A204.1 (cell line): ENCODE results near the gene GABRQ.

ENCODE experiments used
- FAIRE-seq: peaks from 2 replicates; lab custom pipeline; 2012; peaks lifted over from hg19 to GRCh38; lab: Jason Lieb, UNC

Gene GABRQ

DNA sequence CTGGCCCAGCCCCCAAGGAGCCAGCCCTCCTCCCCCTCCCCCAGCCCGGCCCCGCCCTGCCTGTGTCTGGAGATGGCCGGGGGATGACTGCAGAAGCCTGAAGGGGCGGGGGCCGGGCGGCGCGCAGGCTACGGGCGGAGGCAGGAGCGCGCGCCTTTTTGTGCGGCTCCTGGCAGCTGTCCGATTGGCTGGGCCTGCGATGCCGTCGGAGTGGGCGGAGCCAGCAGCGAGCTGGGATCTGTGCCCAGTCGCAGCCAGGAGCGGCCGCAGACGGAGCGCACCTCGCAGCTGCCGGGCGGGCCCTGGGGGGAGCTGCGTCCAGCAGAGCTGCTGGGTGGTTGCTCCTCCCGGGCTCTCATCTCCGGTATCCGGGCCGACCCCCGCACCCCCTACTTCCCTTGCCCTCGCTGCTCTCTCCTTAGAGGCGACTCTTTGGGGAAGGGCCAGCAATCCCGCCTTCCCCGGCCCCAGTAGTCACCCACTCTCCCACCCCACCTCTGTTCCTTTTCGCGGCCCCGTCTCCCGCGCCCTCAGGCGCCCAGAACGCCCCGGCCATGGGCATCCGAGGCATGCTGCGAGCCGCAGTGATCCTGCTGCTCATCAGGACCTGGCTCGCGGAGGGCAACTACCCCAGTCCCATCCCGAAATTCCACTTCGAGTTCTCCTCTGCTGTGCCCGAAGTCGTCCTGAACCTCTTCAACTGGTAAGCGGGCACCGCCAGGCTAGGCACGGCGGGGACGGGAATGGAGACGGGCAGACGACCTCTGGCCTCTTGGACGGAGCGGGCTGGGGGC is at the start of gene GABRQ:
Gene GABRQ, plus strand, starts transcription at position 247 of the 794 bp plus-strand sequence. Its CDS starts 308 bp downstream, at position 555.
- FAIRE-seq = no peak

DNA sequence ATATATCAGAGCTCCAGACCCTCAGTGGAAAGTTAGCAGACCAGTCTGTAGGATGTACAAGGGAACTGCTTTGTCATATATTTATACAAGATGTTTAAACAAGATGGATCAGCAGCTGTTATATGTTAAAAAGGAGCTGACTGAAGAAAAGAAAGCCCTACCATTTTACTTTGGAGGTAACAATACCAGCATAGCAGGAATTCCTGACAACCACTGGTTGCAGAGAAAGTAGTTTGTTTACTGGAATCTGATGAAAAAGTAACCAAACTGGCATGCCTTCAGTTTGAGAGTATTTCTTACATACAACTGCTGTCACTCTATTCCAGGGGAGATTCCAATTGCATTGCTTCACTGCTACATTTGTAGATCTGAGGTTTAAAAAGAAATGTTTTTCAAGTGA is 49.5 kb upstream of the GABRQ start:
- no peak for FAIRE-seq

GRCh38 chrX:152600853-152601633 is 36.7 kb upstream of the GABRQ start:
- no peak for FAIRE-seq

- no peak for FAIRE-seq
These were observed 35.7 kb upstream of the GABRQ start for GRCh38 chrX:152601848-152602616.

GRCh38 chrX:152614791-152615190 is 22.9 kb upstream of the GABRQ start:
- no peak for FAIRE-seq

DNA sequence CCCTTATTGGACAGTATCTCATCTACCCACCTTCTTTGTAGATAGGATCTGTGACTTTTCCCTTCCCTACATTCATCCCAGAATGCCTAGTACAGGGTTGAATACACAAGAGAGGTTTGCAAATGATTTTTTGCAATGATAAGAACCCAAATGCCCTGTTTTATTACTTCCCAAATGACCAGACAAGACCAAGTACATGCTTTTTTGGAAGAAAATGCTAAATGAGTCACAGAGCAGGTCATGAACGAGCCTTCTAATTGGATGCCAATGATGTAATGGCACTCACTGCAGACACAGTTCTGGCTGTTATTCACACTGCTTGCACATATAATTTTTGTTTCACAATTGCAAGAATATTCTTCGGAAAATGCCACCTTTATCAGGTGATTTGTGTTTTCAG is 17.8 kb upstream of the GABRQ start:
- FAIRE-seq = no peak

DNA sequence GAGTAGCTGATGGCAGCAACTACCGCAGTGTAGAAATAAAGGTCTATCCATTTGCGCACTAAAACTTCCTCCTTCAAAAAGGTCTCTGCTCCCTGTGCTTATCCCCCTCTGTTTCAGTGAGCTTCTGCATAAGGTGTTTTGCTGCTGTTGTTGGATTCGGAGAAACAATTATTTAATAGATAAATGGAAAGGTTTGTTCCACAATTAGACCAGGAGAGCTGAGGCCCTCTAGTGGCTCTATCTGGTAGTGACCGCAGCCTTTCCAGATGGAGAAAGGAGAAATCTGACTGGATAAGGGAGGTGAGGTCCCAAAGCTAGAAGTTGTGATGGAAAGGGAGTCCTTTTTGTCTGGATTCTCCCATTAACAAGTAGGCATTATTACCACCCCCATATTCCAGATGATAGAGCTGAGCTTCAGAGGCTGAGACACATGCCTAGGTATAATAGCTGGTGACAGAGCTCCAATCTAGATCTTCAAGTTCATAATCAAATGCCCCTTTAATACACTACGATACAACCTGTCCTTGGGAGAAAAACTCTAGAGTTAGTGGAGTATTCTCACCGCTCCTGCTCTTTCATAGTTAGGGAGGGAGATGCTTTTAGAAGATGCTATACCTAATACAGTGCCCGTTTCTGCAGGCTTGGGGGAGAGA is 5.1 kb upstream of the GABRQ start:
- FAIRE-seq = peak; percentile 65

DNA sequence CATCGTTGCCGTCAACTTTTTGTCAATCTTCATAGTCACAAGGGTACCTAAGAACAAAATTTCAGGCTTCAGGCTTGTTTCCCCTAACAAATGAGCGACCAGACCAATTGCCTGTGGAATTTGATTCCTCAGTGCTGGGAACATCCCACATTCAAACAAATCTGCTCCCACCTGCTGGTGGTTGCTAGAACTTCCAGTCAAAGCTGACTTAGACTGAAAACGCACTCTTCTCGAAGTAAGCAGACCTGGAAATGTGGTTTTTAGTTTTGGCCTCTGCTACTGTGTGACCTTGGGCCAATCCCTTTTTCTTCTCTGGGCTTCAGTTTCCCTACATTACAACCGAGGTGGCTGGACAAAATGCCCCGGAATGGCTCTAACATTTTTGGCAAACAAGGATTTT is 1.8 kb upstream of the GABRQ start:
- FAIRE-seq = peak; percentile 82

- no peak for FAIRE-seq
These were observed 779 bp downstream of the GABRQ start for GRCh38 chrX:152638443-152638904.

DNA sequence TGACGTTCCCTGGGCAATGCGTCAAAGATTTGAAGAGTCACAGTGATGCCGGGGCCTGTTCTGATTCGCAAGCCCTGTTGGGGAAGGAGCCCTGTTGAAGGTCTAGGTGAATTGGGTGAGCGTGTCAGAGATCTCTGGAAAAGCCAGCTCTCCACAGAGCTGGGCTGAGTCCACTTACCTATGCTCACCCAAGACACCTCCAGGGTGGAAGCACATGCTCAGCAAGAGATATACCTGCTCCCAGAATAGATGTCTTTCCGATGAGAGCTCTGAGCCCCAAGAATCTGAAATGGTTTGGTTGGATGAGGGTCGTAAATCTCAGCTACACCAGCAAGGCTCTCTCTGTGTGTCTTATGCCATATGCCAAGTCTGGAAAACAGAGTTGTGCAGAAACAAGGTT is 1.7 kb downstream of the GABRQ start:
- no peak for FAIRE-seq

- no peak for FAIRE-seq
These were observed 2.5 kb downstream of the GABRQ start for GRCh38 chrX:152640034-152640818.

DNA sequence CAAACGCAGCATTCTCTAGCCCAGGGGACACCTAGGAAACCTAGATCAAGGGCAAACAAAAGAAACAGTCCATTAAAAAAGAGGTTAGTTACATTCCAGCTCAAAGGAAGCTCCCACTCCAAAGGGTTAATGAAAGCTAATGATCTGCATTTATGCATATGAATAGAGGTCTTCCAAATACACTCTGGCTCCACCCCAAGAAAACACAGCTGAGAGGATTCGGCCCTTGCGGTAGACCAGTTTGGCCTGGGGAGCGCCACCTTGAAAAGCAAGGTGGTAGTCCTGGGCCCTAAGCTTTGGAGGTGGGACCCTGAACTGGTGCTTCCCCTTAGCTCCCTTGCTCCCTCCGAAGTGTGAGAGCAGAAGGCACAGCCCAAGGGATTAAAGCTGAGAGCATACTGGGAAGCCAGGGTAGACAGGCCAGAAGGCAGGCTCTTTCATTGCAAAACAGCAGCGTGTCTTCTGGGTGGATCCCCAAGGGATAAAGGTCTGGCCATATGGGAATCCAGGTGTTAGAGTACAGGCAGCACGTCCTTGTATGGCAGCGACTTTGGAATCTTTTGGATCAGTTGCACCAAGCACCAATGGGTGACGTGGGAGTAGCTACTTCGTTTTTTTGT is 3.7 kb downstream of the GABRQ start:
- no peak for FAIRE-seq

DNA sequence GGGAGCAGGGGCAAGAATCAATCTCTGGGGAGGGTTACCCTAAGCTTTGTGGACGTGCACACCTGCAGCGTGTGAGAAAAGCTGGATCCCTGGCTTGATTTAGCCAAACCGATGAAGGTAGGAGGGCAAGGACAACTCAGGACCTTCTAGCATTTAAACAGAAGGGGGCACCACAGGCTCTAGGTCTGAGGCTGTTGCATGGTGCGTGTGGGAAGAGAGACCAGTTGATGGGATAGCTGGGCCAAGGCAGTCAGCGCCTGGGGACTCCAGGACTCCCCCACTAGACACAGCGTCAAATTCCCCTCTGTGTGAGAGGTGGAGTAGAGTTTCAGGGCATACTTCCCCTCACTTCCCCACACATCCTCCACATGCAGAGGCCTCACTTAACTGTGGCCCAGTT is 4.3 kb downstream of the GABRQ start:
- FAIRE-seq = no peak

DNA sequence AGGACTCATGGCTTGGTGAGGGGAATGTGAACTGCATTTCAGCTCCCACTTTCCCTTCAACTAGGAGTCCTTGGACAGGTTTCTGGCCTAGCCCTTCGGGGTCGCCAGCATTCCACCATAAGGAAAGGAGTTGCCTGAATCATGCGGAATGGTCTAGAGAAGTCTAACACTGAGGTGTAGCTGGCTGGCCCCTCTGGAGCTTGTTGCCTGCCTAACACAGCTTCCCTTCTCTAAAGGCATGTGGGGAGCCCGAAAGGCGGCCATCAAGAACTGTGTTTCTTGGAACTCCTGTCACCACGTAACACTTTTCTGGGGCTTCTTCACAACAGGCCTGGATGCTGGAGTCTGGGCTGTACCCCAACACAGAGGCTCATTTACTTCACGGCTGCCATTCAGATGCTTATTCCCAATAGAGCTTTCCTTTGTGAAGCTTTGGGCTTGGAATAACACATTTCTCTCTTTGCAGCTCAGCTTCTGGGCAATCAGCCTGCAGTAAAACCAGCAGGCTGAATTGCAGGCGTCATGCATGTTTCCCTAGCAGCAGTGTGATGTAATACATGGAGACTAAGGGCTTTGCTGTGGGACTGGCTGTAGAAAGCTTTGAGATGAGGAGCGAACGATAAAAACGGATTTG is 5.4 kb downstream of the GABRQ start:
- FAIRE-seq = no peak

GRCh38 chrX:152646961-152647360 is 9.3 kb downstream of the GABRQ start:
- FAIRE-seq = no peak

DNA sequence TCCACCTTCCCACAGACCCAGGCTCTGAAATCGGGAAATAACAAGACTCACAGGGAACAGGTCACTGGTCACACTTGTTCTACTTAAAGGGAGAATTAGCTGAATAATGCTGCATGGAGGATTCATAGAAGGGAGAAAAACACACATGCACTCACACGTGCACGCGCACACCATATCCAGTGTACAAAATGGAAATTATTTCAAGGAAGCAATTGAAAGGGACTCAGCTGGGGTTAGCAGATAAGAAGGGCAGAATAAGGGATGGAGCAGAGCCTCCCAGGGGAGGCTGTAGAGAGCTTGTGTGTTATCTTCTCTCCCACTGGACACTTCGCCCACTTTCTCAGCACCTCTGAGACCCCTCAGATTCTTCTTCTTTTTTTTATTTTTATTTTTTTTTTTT is 10.3 kb downstream of the GABRQ start:
- no peak for FAIRE-seq

DNA sequence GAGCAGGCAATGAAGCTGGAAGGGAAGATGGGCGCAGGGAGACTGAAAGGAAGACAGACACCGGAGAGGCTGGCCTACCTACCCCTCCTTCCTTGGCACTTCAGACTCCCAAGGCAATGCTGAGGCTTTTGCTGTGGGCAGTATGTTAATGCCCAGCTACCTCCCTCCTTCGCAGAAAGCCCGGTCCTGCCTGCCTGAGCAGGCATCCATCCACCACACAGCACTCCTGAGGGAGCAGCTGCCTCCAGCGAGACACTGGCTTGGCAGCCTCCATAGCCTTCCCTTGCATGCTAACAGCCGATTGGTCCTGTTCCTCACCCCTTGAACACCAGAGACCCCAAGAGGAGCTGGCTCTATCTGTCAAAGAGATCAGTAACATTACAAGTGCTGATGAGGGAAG is 14.4 kb downstream of the GABRQ start:
- no peak for FAIRE-seq

- FAIRE-seq = no peak
These were observed 14.8 kb downstream of the GABRQ start for GRCh38 chrX:152652467-152652866.

- FAIRE-seq = no peak
These were observed 18.4 kb downstream of the GABRQ start for GRCh38 chrX:152656087-152656486.

- FAIRE-seq = no peak
These were observed 19.2 kb downstream of the GABRQ start for GRCh38 chrX:152656890-152657289.
